Testis (tissue), 2 donors: Measurements from ENCODE around the gene OLFML3.

ENCODE experiments used
- CTCF ChIP-seq, 3 experiments: fragments of 450-650 bp in 2 of 3; fragments of 200-600 bp in 1 of 3; sonication (generic) in 1 of 3; IDR thresholded peaks; one replicate each; pipeline ENCODE4 v1.5.1; 2016 to 2019; ENCODE audit warnings: antibody characterized with exemption in 3 of 3, mild to moderate bottlenecking in 2 of 3, moderate library complexity in 1 of 3
- POLR2A ChIP-seq: fragments of 450-650 bp; IDR thresholded peaks from one replicate; pipeline ENCODE4 v1.6.1; 2017; ENCODE audit warnings: antibody characterized with exemption, mild to moderate bottlenecking, moderate library complexity

- peak; percentile 33 to 55 (median 44) for TF ChIP-seq CTCF (IDR thresholded peaks at IDR 0.05)
- no peak for TF ChIP-seq POLR2A
These were observed 2.5 kb upstream of the OLFML3 start for GRCh38 chr1:113976609-113977278.
